GM12875 (cell line): ENCODE data around the gene STX12.
"Not testable (repeated sequence)": the region's sequence is repeated elsewhere in the genome, so short reads cannot be mapped to it uniquely, and the experiment has no call there.

Source experiments
- H3K4me3 ChIP-seq: one replicate; pipeline ENCODE4 v1.5.1; 2011; ENCODE audit warnings: low read depth, low read length, control low read depth
- TF ChIP-seq, protein P1 (sequence below): IDR thresholded peaks from 2 replicates; pipeline ENCODE4 v1.5.1; 2011; ENCODE audit warnings: low read depth, mild to moderate bottlenecking, control low read depth, inconsistent platforms, low read length, moderate library complexity, borderline replicate concordance; ENCODE audit not compliant: insufficient read depth

Gene STX12

DNA sequence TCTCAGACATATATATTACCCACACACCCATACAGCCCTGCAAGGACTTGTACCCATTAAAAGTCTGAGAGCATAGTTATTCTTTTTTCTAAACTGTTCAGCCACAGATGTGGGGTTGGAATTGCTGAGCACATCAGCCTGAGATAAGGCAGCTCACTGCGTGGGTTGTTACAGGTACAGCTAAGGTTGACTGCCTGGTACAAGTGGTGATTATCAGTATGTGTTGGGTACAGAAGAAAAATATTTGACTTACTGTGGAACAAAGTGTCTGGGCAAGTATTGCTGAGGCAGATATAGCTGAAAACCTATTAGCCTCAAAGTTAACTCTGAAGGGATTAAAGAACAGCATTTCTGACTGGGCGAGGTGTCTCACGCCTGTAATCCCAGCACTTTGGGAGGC lies 5.0 kb downstream of the STX12 start:
- TF ChIP-seq, protein P1, sequence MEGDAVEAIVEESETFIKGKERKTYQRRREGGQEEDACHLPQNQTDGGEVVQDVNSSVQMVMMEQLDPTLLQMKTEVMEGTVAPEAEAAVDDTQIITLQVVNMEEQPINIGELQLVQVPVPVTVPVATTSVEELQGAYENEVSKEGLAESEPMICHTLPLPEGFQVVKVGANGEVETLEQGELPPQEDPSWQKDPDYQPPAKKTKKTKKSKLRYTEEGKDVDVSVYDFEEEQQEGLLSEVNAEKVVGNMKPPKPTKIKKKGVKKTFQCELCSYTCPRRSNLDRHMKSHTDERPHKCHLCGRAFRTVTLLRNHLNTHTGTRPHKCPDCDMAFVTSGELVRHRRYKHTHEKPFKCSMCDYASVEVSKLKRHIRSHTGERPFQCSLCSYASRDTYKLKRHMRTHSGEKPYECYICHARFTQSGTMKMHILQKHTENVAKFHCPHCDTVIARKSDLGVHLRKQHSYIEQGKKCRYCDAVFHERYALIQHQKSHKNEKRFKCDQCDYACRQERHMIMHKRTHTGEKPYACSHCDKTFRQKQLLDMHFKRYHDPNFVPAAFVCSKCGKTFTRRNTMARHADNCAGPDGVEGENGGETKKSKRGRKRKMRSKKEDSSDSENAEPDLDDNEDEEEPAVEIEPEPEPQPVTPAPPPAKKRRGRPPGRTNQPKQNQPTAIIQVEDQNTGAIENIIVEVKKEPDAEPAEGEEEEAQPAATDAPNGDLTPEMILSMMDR = no peak

DNA sequence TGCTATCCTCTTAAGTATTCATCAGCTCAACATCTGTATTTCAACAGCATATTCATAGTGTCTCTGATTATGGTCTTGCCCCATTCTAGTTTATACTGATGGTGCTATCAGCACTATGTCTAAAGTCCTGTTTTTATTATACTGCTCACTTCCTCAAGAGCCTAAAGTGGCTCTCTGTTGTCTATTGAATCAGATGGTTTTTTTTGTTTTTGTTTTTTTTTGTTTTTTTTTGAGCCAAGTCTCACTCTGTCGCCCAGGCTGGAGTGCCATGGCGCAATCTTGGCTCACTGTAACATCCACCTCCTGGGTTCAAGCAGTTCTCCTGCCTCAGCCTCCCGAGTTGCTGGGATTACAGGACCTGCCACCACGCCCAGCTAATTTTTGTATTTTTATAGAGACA lies 6.1 kb downstream of the STX12 start:
- H3K4me3 ChIP-seq = no peak overlapping the region
- TF ChIP-seq, protein P1 = no peak

More for the DNA sequence above, 5.0 kb downstream of the STX12 start:
- no peak overlapping the region for H3K4me3 ChIP-seq

DNA sequence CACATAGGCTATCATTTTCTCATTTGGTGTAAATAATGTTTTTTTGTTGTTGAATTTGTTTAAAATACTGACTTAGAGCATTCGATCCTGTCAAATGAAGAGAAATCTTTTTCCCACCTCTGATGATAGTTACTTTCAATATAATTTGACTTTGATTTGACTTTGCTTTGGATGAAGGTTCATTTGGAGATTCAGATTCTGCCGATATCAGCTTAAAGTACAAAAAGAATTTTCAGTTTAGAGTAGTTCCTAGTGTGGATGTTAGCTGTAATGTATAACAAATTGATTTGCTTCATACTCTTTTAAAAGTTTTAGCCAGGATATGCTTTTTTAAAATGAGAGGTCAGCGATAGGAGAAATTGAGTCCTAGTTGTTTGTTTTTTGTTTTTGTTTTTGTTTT lies 9.9 kb downstream of the STX12 start:
- TF ChIP-seq, protein P1 = no peak
- no peak overlapping the region for H3K4me3 ChIP-seq

DNA sequence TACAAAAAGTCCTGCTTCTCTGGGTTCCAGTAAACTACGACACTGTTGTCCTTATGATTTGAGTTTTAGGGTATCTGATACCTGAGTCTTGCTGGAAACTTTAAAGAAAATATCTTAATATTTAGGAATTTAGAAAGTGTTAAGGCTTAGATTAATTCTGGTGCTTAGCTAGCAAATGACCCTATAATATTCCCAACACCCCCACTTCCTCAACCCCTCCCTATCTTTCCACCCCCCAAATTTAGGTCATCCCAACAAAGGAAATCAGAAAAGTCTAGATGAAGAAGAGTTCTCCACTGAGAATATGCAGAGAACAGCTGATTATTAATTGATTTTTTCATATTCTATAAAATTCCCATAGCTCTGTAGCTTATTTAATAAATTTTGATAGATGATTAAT lies 11.7 kb downstream of the STX12 start:
- TF ChIP-seq, protein P1 = no peak
- no peak overlapping the region for H3K4me3 ChIP-seq

DNA sequence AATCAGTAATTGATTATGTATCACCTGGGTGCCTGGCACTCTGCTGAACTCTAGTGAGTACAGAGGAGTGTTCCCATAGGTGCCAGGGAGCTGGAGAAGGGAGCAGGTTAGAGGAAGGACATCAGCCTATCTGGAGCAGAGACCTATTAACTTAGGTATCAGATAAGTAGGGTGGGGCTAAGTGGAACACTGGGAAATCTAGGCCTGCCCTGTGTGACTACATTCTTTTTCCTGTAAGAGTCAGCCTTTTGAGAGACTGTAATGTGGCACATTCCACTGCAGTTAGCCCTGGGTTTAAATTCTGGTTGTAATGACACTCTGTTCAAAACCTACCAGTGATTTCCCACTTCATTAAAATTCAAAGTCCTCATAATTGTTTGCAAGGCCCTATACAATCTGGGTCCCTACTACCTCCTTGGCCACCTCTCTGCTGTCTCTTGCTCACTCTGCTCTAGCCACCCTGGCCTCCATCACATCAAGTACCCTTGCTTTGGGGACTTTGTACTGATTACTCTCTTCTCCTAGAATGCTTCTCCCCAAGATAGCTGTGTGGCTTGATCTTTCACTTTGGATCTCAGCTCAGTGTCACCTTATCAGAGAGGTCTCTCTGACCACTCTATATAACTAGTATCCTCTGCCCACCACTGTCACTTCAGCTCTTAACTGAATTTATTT lies 12.9 kb downstream of the STX12 start:
- TF ChIP-seq, protein P1 = no peak
- no peak overlapping the region for H3K4me3 ChIP-seq

DNA sequence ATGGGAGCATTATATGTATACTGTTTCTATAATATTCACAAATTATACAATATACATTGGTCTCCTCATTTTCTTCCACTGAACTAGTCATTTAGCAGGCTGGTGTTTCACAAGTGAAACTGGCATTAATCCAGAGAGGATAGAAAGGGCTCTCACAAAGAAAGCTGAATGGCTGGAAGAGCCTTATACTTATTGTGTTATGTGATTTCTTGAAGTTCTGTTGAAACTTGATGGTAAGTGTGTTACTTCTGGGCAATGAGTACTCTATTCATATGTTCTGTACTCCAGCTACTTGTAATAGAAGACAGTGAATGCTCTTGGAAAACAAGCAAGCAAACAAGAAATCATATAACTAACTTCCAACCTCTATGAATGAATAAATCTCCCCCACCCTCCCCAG lies 14.9 kb downstream of the STX12 start:
- TF ChIP-seq, protein P1 = no peak

DNA sequence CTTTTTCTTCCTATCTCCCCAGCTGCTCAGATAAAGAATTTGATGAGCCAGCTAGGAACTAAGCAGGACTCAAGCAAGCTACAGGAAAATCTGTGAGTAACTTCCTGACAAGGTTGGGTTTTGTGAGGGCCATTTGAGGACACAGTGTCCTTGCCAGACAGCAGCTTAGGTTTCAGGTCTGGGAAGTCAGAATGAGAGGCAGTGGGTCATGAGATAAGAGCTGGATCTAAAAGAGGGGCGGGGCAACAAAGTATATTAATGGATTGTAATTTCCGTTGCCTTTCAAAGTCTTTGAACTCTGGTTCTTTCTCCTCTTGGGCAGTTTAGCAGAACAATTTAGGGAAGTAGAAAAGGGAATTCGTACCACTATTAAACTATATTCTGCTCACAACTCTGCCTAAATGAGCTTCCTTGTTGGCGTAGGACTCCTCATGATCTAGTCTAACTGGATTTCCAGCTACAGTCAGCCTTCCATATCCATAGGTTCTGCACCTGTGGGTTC lies 16.6 kb downstream of the STX12 start:
- no peak overlapping the region for H3K4me3 ChIP-seq
- TF ChIP-seq, protein P1 = no peak

More for the DNA sequence above, 14.9 kb downstream of the STX12 start:
- H3K4me3 ChIP-seq = no peak overlapping the region

DNA sequence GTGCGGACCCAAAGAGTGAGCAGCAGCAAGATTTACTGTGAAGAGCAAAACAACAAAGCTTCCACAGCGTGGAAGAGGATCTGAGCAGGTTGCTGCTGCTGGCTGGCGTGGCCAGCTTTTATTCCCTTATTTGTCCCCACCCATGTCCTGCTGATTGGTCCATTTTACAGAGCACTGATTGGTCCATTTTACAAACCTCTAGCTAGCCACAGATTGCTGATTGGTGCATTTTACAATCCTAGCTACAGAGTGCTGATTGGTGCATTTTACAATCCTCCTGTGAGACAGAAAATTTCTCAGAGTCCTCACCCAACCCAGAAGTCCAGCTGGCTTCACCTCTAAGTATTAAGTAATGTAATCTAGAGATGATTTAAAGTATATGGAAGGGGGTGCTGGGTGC lies 17.3 kb downstream of the STX12 start:
- H3K4me3 ChIP-seq = not testable (repeated sequence)
